Fibroblast of skin of abdomen (primary cell): Measurements from ENCODE around the gene N4BP2L1.
"Not testable (repeated sequence)": the region's sequence is repeated elsewhere in the genome, so short reads cannot be mapped to it uniquely, and the experiment has no call there.

Source experiments
- DNase-seq: peaks from one replicate; pipeline ENCODE4 v3.0.0-alpha.2; 2013

N4BP2L1 gene

DNA sequence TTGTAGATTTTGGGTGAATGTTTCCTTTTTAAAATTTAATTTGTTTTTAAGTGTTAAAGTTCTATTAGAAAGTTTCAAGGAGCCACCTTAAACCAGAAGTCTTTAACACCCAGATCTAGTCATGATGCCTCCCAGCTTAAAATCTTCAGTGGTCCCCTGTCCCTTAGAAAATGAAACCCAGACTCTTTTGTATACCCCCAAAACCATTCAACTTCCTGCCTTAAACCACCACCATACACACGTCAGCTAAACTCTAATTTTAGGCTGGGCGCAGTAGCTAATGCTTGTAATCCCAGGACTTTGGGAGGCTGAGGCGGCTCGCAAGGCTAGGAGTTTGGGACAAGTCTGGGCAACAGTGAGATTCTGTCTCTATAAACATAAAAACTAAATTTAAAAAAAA, 37.9 kb downstream of the N4BP2L1 start:
- DNase-seq, result no peak

DNA sequence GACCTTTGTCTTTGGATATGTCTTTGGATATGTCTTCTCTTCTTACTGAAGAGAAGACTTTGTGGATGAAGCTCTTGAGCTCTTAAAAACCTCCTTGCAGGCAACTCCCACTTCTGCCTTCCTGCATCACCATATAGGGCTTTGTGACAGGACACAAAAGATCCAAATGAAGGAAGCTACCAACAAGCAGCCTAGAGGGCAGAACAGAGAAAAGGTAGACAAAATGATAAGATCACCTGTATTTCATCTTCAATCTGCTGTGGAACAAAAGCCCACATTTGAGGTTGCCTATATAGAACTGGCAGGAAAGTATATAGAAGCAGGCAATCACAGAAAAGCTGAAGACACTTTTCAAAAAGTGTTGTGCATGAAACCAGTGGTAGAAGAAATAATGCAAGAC, 42.5 kb downstream of the N4BP2L1 start:
- no peak for DNase-seq

DNA sequence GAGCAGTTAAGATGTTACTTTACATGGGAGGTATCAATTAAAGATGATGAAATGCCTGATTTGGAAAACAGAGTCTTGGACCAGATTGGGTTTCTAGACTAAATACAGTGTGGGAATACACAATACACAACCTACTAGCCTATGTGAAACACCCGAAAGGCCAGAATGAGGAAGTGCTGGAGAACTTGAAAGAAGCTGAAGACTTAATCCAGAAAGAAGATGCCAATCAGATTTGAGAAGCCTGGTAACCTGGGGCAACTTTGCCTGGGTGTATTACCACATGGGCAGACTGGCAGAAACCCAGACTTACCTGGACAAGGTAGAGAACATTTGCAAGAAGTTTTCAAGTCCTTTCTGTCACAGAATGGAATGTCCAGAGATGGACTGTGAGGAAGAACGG, 43.2 kb downstream of the N4BP2L1 start:
- no peak for DNase-seq

GRCh38 chr13:32383836-32384618, 43.9 kb downstream of the N4BP2L1 start:
- no peak for DNase-seq

- peak; percentile 19 for DNase-seq
These were observed 46.4 kb downstream of the N4BP2L1 start for GRCh38 chr13:32381539-32381938.

DNA sequence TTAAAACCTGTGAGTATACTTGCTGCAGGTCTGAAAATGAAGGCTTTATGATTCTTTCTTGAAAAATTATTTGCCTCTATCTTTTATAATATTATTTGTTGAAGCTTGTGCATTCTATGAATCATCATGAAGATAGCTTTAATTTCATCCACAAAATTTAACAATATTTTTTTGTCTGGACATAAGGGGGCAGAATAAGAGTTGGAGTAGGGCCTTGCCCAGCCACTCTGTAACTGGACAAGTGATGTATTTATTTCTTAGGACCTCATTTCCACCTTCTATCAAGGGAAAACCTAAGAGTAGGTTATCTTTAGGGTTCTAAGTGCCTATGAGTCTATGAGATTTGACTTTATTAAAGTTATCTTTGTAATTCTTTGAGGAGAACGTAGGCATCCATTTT, 49.9 kb downstream of the N4BP2L1 start:
- no peak for DNase-seq

- DNase-seq, result no peak
These were observed 51.1 kb downstream of the N4BP2L1 start for GRCh38 chr13:32376642-32377415.

DNA sequence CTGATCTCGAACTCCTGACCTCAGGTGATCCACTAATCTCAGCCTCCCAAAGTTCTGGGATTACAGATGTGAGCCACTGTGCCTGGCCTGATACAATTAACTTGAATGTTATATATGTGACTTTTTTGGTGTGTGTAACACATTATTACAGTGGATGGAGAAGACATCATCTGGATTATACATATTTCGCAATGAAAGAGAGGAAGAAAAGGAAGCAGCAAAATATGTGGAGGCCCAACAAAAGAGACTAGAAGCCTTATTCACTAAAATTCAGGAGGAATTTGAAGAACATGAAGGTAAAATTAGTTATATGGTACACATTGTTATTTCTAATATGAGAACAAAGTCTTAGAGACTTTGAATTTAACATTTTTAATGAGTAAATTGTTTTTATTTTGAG, 57.1 kb downstream of the N4BP2L1 start:
- no peak for DNase-seq

- peak; percentile 1 for DNase-seq
These were observed 65.4 kb downstream of the N4BP2L1 start for GRCh38 chr13:32362574-32362973.

- not testable (repeated sequence) for DNase-seq
These were observed 72.0 kb downstream of the N4BP2L1 start for GRCh38 chr13:32355935-32356334.

- no peak for DNase-seq
These were observed 73.9 kb downstream of the N4BP2L1 start for GRCh38 chr13:32354040-32354439.

GRCh38 chr13:32350839-32351441, 77.0 kb downstream of the N4BP2L1 start:
- not testable (repeated sequence) for DNase-seq
